Measurements from ENCODE around the gene YBX3.

- TF ChIP-seq CTCF (IDR thresholded peaks at IDR 0.05; ENCODE audit: low read depth, low read length, poor library complexity, severe bottlenecking) (no peak), EZH2phosphoT487 (IDR thresholded peaks at IDR 0.05; ENCODE audit: borderline replicate concordance, low read length) (no peak)
Measured at GRCh38 chr12:10664499-10664898, 58.6 kb downstream of the YBX3 start.

Data from DOHH2 (cell line).